H54 (cell line): ENCODE results near the gene MRPL14.
A peak's percentile ranks its signal among the peaks of the same experiment; 100 is the strongest.
"Not testable (repeated sequence)": the region's sequence is repeated elsewhere in the genome, so short reads cannot be mapped to it uniquely, and the experiment has no call there.

Experiments used
- DNase-seq: peaks from one replicate; pipeline ENCODE4 v3.0.0; 2011; ENCODE audit warnings: low spot score, mixed read lengths; ENCODE audit not compliant: insufficient read length
- FAIRE-seq: peaks from 3 replicates; lab custom pipeline; 2011; peaks lifted over from hg19 to GRCh38; lab: Jason Lieb, UNC
- POLR2A ChIP-seq: IDR thresholded peaks from 2 replicates; pipeline ENCODE4 v1.6.1; 2011; ENCODE audit warnings: low read depth, mild to moderate bottlenecking, low read length

The MRPL14 gene

GRCh38 chr6:44107017-44107416 is 20.2 kb downstream of the MRPL14 start:
- no peak for TF ChIP-seq POLR2A
- FAIRE-seq (no peak), DNase-seq (no peak)

- no peak for TF ChIP-seq POLR2A
- FAIRE-seq (no peak), DNase-seq (no peak)
Observed at GRCh38 chr6:44105993-44106740, 21.1 kb downstream of the MRPL14 start.

- TF ChIP-seq POLR2A, result no peak
- FAIRE-seq (no peak), DNase-seq (no peak)
Observed at GRCh38 chr6:44105146-44105545, 22.1 kb downstream of the MRPL14 start.

- FAIRE-seq, result no peak
- no peak for TF ChIP-seq POLR2A
- no peak for DNase-seq
Observed at GRCh38 chr6:44104481-44105021, 22.7 kb downstream of the MRPL14 start.

GRCh38 chr6:44102527-44102926 is 24.7 kb downstream of the MRPL14 start:
- FAIRE-seq, result no peak
- DNase-seq, result no peak
- no peak for TF ChIP-seq POLR2A

GRCh38 chr6:44101832-44102231 is 25.4 kb downstream of the MRPL14 start:
- DNase-seq (no peak), FAIRE-seq (no peak)
- TF ChIP-seq POLR2A, result no peak

- no peak for FAIRE-seq
- peak; percentile 67 for DNase-seq
- TF ChIP-seq POLR2A, result no peak
Observed at GRCh38 chr6:44100088-44100550, 27.1 kb downstream of the MRPL14 start.

- FAIRE-seq (no peak), DNase-seq (no peak)
- no peak for TF ChIP-seq POLR2A
Observed at GRCh38 chr6:44099192-44099591, 28.1 kb downstream of the MRPL14 start.

- no peak for FAIRE-seq
- TF ChIP-seq POLR2A, result no peak
- DNase-seq, result no peak
Observed at GRCh38 chr6:44097782-44098317, 29.4 kb downstream of the MRPL14 start.

- no peak for FAIRE-seq
- peak; percentile 88 for DNase-seq
- TF ChIP-seq POLR2A, result no peak
Observed at GRCh38 chr6:44096612-44097011, 30.6 kb downstream of the MRPL14 start.

- FAIRE-seq, DNase-seq: not testable (repeated sequence)
Observed at GRCh38 chr6:44095243-44095623, 32.0 kb downstream of the MRPL14 start.

- DNase-seq (no peak), FAIRE-seq (no peak)
- no peak for TF ChIP-seq POLR2A
Observed at GRCh38 chr6:44094403-44095242, 32.6 kb downstream of the MRPL14 start.

- no peak for DNase-seq
- FAIRE-seq, result no peak
- TF ChIP-seq POLR2A, result no peak
Observed at GRCh38 chr6:44093750-44094402, 33.4 kb downstream of the MRPL14 start.
